GM18499 (cell line): Measurements from ENCODE around the gene AP2A2.

Experiments
- ATAC-seq: cut with Tn5 transposase; IDR thresholded peaks from one replicate; pipeline ENCODE4 v1.9.1; 2021; ENCODE audit warnings: moderate number of reproducible peaks; ENCODE audit not compliant: insufficient read depth, unreplicated experiment

The AP2A2 gene

GRCh38 chr11:1036931-1037330 lies 111.3 kb downstream of the AP2A2 start:
- ATAC-seq: no peak

- ATAC-seq: no peak
These were observed 111.9 kb downstream of the AP2A2 start for GRCh38 chr11:1037506-1038055.

- ATAC-seq: no peak
These were observed 112.7 kb downstream of the AP2A2 start for GRCh38 chr11:1038361-1038760.

GRCh38 chr11:1038921-1039320 lies 113.3 kb downstream of the AP2A2 start:
- ATAC-seq: no peak

GRCh38 chr11:1039481-1040427 lies 114.1 kb downstream of the AP2A2 start:
- no peak for ATAC-seq

- ATAC-seq: no peak
These were observed 114.9 kb downstream of the AP2A2 start for GRCh38 chr11:1040428-1041148.

GRCh38 chr11:1041149-1041467 lies 115.4 kb downstream of the AP2A2 start:
- ATAC-seq: no peak

GRCh38 chr11:1041471-1041870 lies 115.8 kb downstream of the AP2A2 start:
- ATAC-seq: no peak

- ATAC-seq: no peak
These were observed 116.4 kb downstream of the AP2A2 start for GRCh38 chr11:1041936-1042608.

GRCh38 chr11:1042626-1043562 lies 117.2 kb downstream of the AP2A2 start:
- ATAC-seq: no peak

- ATAC-seq: no peak
These were observed 118.0 kb downstream of the AP2A2 start for GRCh38 chr11:1043563-1044096.

- ATAC-seq: no peak
These were observed 118.5 kb downstream of the AP2A2 start for GRCh38 chr11:1044160-1044559.

GRCh38 chr11:1047595-1048156 lies 122.0 kb downstream of the AP2A2 start:
- ATAC-seq: no peak

GRCh38 chr11:1048375-1049070 lies 122.9 kb downstream of the AP2A2 start:
- no peak for ATAC-seq

GRCh38 chr11:1049071-1049405 lies 123.4 kb downstream of the AP2A2 start:
- no peak for ATAC-seq

GRCh38 chr11:1049431-1049891 lies 123.8 kb downstream of the AP2A2 start:
- ATAC-seq: no peak

- ATAC-seq: no peak
These were observed 124.4 kb downstream of the AP2A2 start for GRCh38 chr11:1049911-1050580.
